Fibroblast of lung (primary cell): ENCODE data around the gene ETFB. TPM values are rescaled to one million over a fixed set of nuclear protein-coding genes. Genes with fewer than 3 reads are reported as not detected.

Source experiments
- DNase-seq, 2 donors: peaks; one replicate each; pipeline versions ENCODE4 v3.0.0 to v3.0.0-alpha.2; 2010; ENCODE audit warnings: low read depth in 2 of 2
- H2AFZ ChIP-seq: 2 replicates; pipeline ENCODE4 v1.5.1; 2012; ENCODE audit warnings: low read length, control low read depth, inconsistent platforms
- H3K27ac ChIP-seq: 2 replicates; pipeline ENCODE4 v1.5.1; 2011; ENCODE audit warnings: low read length, control low read depth; ENCODE audit not compliant: insufficient read depth
- H3K27me3 ChIP-seq: 2 replicates; pipeline ENCODE4 v1.5.1; 2011; ENCODE audit warnings: mild to moderate bottlenecking, low read length; ENCODE audit not compliant: control insufficient read depth, insufficient read depth
- H3K36me3 ChIP-seq: 2 replicates; pipeline ENCODE4 v1.5.1; 2011; ENCODE audit warnings: low read length; ENCODE audit not compliant: control insufficient read depth, insufficient read depth
- H3K4me1 ChIP-seq: 2 replicates; pipeline ENCODE4 v1.5.1; 2011; ENCODE audit warnings: low read length; ENCODE audit not compliant: control insufficient read depth, insufficient read depth; ENCODE audit errors: extremely low read depth
- H3K4me2 ChIP-seq: 2 replicates; pipeline ENCODE4 v1.5.1; 2011; ENCODE audit warnings: low read length, control low read depth; ENCODE audit not compliant: insufficient read depth; ENCODE audit errors: extremely low read depth
- H3K4me3 ChIP-seq, 4 experiments: fragments of 200-600 bp in 1 of 4; sonication (generic) in 1 of 4; replicated peaks in 1 of 4; 2 replicates each; pipeline ENCODE4 v1.5.1; 2011 to 2016; ENCODE audit warnings: low read length in 4 of 4, low read depth in 3 of 4, mild to moderate bottlenecking in 3 of 4, control low read depth in 2 of 4, inconsistent platforms in 1 of 4, mixed read lengths in 1 of 4; ENCODE audit not compliant: insufficient read depth in 1 of 4; ENCODE audit errors: control extremely low read depth in 1 of 4
- H3K79me2 ChIP-seq: 2 replicates; pipeline ENCODE4 v1.5.1; 2012; ENCODE audit warnings: mild to moderate bottlenecking, low read length, inconsistent platforms; ENCODE audit not compliant: control insufficient read depth, insufficient read depth
- H3K9ac ChIP-seq: 2 replicates; pipeline ENCODE4 v1.5.1; 2011; ENCODE audit warnings: mild to moderate bottlenecking, low read length, control low read depth; ENCODE audit not compliant: insufficient read depth
- H3K9me3 ChIP-seq: 2 replicates; pipeline ENCODE4 v1.5.1; 2012; ENCODE audit warnings: low read depth, low read length; ENCODE audit not compliant: control insufficient read depth, insufficient read depth
- H4K20me1 ChIP-seq: 2 replicates; pipeline ENCODE4 v1.5.1; 2011; ENCODE audit warnings: low read length; ENCODE audit not compliant: control insufficient read depth, insufficient read depth; ENCODE audit errors: extremely low read depth
- EZH2 ChIP-seq: IDR thresholded peaks from 2 replicates; pipeline ENCODE4 v1.5.1; 2012; ENCODE audit warnings: low read length, control low read depth, mild to moderate bottlenecking; ENCODE audit errors: missing control alignments
- polyA plus RNA-seq, 2 donors: library from polyadenylated mRNA; depleted of rRNA in 1 of 2; stranded (reverse) in 1 of 2; unstranded in 1 of 2; fragments of >200 nt; gene quantifications; 2 replicates each; pipeline ENCODE4 v1.2.1, GENCODE V29; 2011 to 2012; ENCODE audit warnings: missing spikeins in 1 of 2
- total RNA-seq: library from RNA; depleted of rRNA; stranded (reverse); fragments of >200 nt; gene quantifications from 2 replicates; pipeline ENCODE4 v1.2.1, GENCODE V29; 2014
- TF ChIP-seq, protein P1 (sequence below), 2 donors: IDR thresholded peaks in 1 of 2; conservative IDR thresholded peaks in 1 of 2; 1 replicate in 1 of 2; 2 replicates in 1 of 2; pipeline ENCODE4 v1.5.1; 2011 to 2012; ENCODE audit warnings: low read length in 2 of 2, control low read depth in 1 of 2, inconsistent platforms in 1 of 2, low read depth in 1 of 2, mild to moderate bottlenecking in 1 of 2

Gene ETFB
- total and polyA plus RNA-seq, 2 donors (not counting 1 experiment from before 2014, with no cell fraction given): 84.4 to 123 TPM

DNA sequence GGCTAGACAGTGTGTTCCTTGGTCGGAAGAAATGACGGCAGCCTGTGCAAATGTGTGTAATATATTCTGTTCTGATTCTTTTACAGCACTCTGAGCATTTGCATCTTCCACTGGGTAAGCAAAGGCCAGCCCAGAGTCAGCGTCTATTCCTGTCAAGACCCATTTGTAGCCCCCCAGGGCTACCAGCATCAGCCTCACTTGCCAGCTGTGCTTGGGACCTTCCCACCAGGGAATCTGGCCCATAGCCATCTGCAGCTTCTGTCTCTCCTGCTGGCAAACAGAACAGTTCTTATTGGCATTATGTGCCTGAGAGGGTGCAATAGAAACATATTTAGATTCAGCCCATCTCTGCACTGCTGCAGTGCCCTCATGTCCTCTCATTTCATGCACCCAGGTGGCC, 60.7 kb downstream of the ETFB start:
- Histone ChIP-seq H3K27me3 (no peaks in the 10 kb centered on the region), H2AFZ (no peak overlapping the region), H3K36me3 (no peaks in the 10 kb centered on the region), H3K9ac (no peak overlapping the region), H3K4me1 (no peaks in the 10 kb centered on the region), H3K4me3 (no peak overlapping the region), H3K4me2 (no peak overlapping the region), H3K9me3 (no peaks in the 10 kb centered on the region), H3K79me2 (no peaks in the 10 kb centered on the region), H4K20me1 (no peaks in the 10 kb centered on the region), H3K27ac (no peak overlapping the region)
- no peak for TF ChIP-seq EZH2
- TF ChIP-seq, protein P1, sequence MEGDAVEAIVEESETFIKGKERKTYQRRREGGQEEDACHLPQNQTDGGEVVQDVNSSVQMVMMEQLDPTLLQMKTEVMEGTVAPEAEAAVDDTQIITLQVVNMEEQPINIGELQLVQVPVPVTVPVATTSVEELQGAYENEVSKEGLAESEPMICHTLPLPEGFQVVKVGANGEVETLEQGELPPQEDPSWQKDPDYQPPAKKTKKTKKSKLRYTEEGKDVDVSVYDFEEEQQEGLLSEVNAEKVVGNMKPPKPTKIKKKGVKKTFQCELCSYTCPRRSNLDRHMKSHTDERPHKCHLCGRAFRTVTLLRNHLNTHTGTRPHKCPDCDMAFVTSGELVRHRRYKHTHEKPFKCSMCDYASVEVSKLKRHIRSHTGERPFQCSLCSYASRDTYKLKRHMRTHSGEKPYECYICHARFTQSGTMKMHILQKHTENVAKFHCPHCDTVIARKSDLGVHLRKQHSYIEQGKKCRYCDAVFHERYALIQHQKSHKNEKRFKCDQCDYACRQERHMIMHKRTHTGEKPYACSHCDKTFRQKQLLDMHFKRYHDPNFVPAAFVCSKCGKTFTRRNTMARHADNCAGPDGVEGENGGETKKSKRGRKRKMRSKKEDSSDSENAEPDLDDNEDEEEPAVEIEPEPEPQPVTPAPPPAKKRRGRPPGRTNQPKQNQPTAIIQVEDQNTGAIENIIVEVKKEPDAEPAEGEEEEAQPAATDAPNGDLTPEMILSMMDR (conservative IDR thresholded peaks at IDR 0.05 in 1 of 2, IDR thresholded peaks at IDR 0.05 in 1 of 2; ENCODE audit: low read depth in 1 of 2, low read length in 2 of 2): no peak
- no peak for DNase-seq

DNA sequence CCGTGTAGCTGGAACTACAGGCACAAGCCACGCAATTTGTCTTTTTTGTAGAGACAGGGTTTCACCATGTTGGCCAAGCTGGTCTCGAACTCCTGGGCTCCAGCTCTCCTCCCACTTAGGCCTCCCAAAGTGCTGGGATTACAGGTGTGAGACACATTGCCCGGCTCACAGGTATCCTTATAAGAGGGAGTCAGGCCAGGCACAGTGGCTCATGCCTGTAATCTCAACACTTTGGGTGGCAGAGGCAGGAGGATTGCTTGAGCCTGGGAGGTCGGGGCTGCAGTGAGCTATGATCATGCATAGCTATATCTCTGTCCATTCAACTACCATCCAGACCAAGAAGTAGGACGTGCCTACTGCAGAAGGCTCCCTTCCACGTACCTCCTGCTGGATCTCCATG, 64.9 kb downstream of the ETFB start:
- Histone ChIP-seq H3K27me3 (no peaks in the 10 kb centered on the region), H3K4me1 (no peaks in the 10 kb centered on the region), H4K20me1 (no peaks in the 10 kb centered on the region), H3K79me2 (no peaks in the 10 kb centered on the region), H3K27ac (no peak overlapping the region), H3K36me3 (no peaks in the 10 kb centered on the region), H3K9ac (no peak overlapping the region), H3K4me3 (no peak overlapping the region), H3K4me2 (no peak overlapping the region), H3K9me3 (no peaks in the 10 kb centered on the region), H2AFZ (no peak overlapping the region)
- TF ChIP-seq EZH2: no peak
- TF ChIP-seq, protein P1 (conservative IDR thresholded peaks at IDR 0.05 in 1 of 2, IDR thresholded peaks at IDR 0.05 in 1 of 2; ENCODE audit: low read depth in 1 of 2, low read length in 2 of 2): no peak
- no peak for DNase-seq

DNA sequence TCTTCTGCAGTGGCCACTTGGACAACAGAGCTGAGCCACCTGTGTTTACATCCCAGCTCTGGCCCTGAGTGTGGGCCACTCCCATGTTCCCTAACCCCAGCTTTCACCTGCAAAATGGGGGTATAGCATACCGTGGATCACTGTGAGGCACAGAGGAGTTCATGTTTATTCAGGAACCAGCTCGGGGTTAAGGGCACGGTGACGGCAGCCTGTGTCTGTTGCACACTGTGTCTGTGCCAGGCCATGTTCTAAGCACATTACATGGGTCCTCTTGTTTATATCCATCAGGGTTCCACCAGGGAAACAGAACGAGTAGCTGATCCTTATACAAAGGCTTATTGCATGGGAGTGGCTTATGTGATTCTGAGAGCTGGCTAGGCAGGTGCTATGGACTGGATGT, 68.8 kb downstream of the ETFB start:
- Histone ChIP-seq H3K9ac (no peak overlapping the region), H3K27me3 (no peaks in the 10 kb centered on the region), H3K36me3 (no peaks in the 10 kb centered on the region), H4K20me1 (no peaks in the 10 kb centered on the region), H2AFZ (no peak overlapping the region), H3K4me1 (no peaks in the 10 kb centered on the region), H3K9me3 (no peaks in the 10 kb centered on the region), H3K4me2 (no peak overlapping the region), H3K79me2 (no peaks in the 10 kb centered on the region), H3K4me3 (no peak overlapping the region), H3K27ac (no peak overlapping the region)
- TF ChIP-seq, protein P1 (conservative IDR thresholded peaks at IDR 0.05 in 1 of 2, IDR thresholded peaks at IDR 0.05 in 1 of 2; ENCODE audit: low read depth in 1 of 2, low read length in 2 of 2): no peak
- TF ChIP-seq EZH2: no peak
- DNase-seq: no peak
